ENCODE results near the gene TBC1D22A.
"Not testable (repeated sequence)": the region's sequence is repeated elsewhere in the genome, so short reads cannot be mapped to it uniquely, and the experiment has no call there.

TBC1D22A gene

DNA sequence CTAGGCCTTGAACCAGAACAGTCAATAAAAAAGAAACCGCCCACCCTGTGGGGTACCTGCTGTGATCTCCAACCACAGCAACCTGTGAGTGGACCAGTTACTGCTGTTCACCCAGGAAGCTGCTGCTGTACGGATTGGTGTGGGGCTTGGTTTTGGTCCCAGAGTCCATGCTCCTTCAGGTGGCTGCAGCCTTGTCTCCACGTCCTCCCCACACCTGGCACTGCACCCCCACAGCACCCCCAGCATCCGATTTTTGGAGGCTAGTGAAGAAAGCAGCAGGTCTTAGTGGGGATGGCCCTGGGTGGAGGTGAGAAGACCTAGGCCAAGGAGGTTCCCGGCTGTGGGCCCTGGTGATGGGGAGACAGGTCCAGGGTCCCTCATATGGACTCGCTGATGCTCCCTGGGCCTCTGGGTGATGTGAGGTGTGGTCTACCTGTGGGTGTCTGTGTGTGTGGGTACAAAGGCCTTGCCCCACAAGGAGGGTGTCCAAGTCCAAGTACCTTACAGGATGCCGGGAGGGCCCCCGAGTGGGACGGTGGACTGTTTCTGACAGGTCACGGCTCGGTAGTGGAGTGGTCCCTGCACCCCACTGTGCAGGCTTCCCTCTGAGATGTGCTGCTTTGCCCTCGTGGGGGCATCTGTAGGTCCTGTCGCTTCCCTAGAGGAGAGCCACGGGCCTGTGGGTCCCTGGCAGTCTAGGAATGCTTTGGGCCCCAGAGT, 283.4 kb downstream of the TBC1D22A start:
- no peak for DNase-seq (ENCODE audit: low read depth in 2 of 2)

DNA sequence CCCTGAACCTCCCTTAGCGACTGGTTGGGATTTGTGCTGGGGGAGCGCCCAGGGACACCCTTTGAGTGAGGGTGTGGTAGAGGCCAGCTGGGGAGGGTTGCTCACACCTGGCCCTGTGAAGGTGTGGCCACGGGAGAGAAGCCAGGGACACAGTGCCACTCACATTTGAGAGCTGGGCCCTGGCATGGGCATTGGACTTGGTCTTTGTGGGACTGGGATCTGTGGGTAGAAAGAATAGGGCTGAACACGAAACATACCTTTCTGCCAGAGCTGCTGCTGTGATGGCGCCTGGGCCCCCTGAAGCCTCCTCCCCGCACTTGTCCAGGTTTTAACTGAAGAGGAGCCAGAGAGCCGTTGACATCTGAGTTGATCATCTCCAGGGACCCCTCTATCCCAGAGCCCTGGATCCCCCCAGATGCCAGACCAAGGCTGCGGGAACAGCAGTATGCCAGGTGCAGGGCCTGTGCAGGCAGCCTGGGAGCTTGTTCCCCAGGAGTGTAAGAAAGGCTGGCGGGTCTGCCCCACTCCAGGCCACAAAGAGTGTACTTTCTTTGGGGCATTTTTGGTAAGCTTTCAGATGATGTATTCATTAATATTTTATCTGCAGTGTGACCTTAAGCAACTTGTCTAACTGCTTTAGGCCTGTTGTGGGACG, 284.1 kb downstream of the TBC1D22A start:
- DNase-seq (ENCODE audit: low read depth in 2 of 2), result no peak

DNA sequence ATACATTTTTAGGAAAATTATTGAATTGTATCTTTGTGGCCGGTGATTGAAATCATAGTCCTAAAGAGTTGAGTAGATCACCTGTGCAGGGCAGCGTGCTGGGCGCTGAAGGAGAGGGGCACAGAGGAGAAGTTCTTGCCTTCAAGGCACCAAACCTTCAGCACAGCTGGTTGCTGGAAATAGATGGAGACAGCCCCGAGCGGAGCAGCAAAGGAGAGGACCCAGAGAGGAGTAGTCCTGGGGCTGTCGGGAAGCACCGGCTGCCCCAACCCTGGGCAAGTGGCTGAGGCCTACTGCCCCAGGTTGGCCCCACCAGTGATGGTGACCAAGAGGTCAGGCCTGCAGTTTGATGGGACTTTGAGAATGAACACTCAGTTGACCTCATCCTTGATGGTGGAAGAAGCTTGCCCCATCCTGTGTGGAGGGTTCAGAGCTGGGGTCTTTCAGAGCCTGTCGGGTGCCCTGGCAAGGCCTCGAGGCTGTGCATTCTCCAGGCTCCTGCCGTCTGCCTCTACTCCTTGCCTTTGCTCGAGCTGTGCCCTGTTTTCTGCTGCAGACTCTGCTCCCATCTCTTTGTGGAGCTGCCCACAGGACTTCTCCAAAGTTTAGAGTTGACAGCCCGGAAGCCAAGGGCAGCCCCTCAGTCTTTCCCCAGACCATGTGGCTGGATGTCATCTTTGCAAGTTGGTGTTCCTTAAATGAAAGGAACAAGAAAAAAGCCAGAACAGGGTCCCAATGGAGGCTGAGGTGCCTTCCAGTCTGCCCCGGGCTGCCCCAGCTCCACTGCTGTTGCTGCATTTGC, 285.1 kb downstream of the TBC1D22A start:
- no peak for DNase-seq (ENCODE audit: low read depth in 2 of 2)

DNA sequence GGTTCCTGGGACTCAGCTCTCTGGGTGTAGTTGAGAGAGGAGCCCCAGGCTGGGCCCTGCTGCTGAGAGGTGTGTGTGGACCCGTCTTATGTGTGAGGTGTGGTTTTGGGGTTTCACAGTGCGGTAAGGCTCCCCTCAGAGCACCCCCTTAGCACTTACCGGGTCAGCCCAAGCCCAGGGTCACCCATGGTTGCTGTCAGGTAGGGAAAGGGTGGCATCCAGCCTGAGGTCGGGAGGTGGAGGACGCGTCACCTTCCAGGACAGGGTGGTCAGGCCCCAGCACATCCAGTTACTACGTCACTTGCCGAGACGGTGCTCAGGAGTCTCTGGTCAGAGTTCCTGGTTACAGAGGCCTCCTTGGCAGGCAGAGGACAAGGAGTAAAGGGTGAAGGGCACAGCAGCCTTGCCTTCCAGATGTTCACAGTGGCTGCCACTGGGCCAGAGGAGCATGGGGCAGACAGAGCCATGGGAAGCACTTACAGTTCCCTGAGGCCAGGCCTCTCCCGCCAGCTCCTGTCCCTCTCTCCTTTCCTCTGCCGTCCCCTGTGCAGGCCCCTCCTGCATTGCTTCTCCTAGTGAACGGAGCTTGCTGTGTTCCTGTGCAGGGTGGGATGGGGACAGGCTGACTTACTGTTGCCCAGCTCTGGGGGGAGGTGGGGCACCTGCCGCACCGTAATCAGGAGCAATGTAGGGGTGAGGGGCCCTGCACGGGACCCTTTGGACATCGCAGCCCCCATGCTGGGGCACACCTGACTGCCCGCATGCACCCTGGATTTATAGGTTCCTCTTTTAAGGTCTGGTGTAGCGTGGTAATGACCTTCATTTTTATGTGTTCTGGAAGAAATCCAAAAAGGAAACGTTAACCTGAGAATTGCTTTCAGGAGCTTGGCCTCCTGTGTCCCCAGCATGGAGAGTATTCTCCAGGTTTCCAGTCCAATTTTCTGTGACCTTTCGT, 285.9 kb downstream of the TBC1D22A start:
- DNase-seq (ENCODE audit: low read depth in 2 of 2), result no peak

DNA sequence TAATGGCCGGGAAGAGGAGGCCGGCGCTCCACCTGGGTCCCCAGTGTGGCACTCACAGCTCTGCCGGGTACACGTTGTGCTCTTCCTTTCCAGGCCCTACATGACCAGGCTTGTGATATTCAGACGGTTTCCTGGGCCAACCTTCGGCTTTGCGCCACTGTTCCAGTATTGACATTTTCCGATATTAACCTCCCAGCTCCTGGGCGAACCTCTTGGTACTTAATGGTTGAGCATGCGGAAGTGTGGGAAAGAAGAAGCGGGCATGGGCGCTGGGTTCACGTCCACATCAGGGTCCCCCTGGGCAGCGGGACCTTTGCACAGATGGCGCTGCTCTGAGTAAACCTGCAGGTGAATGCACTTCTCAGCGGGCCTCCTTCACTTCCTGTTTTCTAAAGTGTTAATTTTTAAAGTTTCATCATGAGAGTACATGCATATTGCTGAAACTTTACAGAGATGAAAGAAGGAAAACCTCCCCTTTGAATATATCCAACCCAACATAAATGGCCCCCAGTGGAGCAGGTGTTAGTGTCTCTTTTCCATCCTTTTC, 286.7 kb downstream of the TBC1D22A start:
- no peak for DNase-seq (ENCODE audit: low read depth in 2 of 2)

DNA sequence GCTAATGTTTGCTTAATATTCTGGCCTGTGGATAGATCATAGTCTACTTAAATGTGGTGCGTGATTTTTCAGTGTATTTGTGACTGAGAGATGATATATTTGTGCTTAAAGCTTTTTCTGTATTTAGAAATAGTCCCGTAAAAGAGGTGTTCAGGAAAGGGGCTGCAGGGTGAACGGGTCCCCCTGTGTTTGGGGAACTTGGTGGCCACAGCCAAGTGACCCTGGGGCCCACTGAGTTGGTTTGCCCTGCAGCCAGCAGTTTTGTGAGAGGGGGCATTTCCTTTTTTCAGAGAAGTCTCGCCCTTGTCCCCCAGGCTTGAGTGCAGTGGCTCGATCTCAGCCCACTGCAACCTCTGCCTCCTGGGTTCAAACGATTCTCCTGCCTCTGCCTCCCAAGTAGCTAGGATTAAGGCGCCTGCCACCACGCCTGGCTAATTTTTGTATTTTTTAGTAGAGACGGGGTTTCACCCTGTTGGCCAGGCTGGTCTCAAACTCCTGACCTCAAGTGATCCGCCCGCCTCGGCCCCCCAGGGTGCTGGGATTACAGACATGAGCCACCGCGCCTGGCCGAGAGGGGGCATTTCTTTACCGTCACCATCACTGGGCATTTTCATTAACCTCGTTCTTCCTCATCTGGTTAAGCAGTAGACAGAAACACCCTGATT, 287.4 kb downstream of the TBC1D22A start:
- not testable (repeated sequence) for DNase-seq (ENCODE audit: low read depth in 2 of 2)

DNA sequence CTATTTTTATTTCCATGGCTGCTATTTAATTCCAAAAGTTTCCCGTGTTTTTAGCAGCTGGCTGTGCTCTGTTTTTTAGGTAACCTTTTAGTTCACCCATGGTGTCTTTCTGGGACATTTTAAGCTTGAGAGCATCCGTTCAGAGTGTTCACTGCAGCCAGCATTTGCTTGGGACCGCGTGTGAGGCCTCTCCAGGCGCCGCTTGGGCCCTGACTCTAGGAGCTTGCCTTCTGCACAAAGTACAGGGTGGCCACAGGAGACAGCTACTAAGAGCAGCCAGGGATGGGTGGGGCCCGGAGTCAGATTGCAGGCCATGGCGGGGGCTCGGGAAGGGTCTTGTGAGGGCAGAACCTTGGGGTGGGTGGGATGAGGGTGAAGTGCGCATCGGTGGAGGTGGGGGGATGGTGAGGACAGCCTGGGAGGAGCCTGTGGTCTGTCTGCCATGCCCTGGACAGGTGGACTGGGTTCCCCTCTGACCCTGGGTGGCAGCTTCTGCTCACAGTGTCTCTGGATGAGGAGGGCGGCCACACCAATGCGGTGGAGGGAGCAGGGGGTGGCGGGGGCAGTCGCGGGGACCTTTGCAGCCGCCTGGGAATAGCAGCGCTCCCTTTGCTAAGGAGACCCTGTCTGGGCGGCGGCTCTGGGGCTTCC, 288.1 kb downstream of the TBC1D22A start:
- DNase-seq (ENCODE audit: low read depth in 2 of 2), result no peak

DNA sequence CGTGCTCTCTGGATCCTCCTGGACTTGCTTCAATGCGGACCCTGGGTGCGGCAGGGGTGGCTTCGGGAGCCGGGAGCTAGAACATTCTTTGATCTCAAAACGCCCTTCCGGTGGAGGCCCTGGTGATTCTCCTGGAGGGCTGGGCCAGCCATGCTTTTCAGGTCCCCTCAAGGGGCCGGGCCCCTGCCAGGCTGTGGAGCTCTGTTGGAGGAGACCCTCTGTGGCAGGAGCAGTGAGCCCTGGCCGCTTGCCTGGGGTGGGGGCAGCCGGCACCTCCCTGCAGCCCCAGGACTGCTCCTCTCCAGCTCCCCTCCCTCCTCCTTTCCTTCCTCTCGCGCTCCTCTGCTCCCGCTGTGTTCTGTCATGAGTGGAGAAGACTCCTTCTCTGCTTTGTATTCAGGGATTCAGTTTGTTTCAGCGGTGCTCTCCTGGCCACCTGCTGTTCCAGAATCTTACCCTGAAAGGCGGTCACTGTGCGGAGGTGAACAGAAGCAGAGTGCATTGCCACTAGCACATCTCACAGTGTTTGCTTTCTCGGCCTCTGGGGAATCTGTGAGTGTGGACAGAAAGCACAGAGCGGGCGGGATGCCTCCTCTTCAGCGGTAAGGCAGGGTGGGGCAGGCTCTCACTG, 289.1 kb downstream of the TBC1D22A start:
- DNase-seq (ENCODE audit: low read depth in 2 of 2), result no peak

DNA sequence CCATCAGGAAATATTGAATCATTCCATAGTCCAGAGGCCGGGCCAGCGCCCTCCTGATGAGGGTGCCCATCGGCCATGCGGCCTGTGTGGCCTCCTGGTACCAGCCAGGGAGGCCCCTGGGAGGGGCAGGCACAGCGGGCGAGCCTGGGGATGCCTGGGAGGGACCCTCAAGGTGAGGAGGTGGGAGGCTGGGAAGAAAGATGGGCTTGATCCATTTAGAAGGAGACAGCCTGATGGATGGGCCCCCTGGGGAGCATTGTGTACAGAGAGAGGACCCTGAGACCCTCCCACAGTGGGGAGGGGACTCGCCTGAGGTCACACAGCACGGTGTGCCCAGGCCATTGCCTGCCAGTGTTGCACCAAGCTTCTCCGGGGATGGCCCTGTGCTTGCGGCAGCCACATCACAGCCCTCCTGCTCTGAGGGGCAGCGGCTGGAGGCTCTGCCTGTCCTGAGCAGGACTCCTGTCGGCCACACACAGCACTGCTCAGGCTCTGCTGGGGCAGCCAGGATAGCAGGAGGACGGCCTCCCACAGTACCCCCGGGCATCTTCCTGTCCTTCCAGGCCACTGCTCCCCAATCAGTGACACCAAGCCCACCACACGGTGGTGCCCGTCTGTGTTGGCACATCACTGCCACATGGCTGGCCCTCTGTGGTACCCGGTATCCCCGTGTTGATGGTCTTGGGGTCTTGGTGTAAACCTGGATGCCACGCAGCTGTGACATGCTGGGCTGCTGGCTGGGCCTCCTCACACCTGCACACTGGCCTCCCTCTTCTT, 290.0 kb downstream of the TBC1D22A start:
- DNase-seq (ENCODE audit: low read depth in 2 of 2), result no peak

DNA sequence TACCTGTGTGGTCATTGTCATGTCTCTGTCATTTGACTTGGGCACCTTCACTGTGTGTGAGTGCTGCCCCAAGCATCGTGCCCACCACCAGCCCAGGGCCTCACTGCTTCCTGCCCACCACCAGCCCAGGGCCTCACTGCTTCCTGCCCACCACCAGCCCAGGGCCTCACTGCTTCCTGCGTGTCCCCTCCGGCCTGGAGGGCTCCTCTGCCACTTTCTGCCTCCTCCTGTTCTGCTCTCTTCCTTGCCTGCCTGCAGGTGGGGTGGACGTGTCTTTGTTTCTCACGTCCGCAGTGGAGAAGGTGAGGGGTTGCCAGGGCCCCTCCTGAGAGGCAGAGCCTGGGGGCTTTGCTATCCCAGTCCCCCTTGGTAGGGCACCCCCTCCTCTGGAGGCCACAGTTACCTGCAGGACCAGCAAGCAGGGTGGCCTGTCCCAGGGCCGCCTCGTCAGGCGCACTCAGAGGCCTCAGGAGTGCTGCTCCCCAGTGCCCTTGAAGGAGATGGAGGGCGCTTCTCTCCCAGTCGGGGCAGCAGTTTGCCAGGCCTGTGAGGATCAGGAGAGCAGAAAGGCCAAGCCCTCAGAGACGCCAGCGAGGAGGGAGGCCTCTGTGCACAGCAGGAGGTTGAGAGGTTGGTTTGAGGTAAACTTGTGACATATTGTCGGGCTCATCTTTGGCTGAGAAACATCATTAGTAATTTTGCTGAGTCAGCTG, 290.7 kb downstream of the TBC1D22A start:
- DNase-seq (ENCODE audit: low read depth in 2 of 2), result no peak

DNA sequence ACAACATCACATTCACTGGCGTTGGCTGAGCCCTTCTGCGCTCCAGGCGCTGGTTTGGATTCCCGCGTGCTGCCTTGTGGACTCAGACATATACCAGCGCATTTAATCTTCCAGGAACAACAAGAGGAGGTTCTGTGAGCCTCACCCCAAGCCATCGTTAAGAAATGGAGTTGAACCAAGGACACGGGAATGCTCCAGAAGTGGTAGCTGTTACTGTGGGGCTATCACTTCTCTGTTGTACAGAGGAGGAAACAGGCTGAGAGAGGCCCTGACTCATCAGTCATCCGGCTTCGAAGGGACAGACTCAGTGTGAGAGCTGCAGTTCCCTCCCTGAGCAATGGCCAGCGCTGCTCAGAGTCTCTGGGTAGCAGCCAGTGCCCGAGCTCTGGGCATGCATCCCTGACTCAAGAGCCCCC, 291.3 kb downstream of the TBC1D22A start:
- DNase-seq (ENCODE audit: low read depth in 2 of 2), result no peak

DNA sequence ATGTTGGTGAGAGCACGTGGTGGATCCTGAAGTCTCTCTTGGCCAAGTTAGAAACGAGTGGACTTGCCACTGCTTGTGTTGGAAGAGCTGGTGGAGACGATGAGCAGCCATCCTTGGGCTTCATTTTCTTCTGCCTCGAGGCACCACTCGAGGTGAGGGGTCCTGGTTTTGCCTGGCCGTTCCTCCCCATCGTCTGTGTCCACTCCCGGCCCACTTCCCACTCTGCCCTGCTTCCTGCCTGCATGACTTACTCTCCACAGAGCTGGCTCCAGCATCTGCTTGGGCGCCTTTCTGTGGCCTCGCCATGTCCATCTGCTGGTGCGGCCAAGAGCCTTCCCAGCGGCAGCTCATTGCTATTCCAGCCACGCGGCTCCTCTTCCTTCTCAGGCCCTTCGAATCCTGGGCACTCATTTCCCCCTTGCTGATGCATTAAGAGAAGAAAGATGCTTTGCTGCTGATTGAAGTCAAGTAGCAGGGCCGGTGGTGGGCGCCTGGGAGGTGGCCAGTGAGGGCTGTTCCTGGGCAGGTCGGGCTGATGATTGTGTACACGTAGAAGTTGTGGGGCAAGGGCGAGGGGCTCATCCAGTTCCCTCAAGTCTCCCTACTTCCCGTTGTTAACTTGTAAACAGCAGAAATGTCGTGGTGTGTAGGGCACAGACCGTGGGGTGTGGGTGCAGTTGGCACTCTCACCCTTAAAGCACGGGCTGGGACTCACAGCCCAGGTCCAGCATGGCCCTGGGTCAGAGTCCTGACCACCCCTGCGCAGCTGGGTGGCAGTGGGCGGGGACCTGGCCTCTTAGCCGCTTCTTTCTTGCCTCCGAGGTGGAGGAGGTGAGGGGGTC, 292.0 kb downstream of the TBC1D22A start:
- DNase-seq (ENCODE audit: low read depth in 2 of 2), result no peak

DNA sequence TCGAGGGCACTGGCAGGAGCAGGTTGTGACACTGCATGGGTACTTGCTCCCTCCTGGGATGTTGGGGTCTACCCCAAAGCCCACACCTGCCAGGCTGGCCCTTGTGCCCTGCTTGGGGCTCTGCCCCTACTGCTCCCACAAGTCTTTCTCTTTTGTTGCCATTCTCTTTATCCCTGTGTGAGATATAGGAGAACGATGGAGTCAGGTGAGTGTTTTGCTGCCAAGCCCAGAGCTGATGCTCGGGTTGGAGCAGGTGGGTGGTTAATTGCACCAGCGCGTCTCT, 292.6 kb downstream of the TBC1D22A start:
- DNase-seq (ENCODE audit: low read depth in 2 of 2), result no peak

DNA sequence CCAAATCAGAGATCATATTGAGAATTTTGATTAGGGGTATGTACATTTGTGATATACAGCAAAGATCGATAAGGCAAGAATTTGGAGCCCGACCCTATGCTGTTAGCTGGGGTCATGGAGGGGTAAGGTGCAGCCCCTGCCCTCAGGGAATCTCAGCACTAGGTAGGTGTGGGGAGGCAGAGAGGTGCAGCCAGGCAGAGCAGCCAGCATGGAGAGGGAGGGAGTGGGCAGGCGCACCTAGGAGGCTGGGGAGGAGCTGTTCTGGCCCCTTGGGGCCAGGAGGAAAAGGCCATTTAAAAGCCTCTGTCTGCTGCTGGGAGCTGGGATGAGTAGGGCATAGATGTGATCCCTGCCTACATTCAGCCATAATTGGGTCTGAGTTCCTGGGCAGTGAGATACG, 293.0 kb downstream of the TBC1D22A start:
- no peak for DNase-seq (ENCODE audit: low read depth in 2 of 2)

DNA sequence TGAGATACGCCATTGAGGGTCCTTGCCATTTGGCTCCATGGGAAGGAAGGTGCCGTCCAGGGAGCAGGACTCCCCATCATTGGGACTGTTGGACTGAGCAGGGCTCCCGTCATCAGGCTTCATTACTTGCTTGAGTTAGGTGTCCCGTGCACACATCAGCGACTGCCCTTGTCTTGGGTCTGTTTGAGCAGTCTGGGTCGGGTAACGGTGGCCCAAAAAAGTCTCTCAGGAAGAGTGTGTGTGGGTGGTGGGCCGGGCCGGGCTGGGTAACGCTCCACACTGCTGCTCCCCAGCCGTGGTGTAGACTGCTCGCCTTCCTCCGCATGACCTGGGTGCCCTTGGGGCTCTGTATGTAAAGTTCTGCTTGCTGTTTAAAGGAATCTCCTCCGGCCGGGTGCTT, 293.5 kb downstream of the TBC1D22A start:
- DNase-seq (ENCODE audit: low read depth in 2 of 2), result no peak

DNA sequence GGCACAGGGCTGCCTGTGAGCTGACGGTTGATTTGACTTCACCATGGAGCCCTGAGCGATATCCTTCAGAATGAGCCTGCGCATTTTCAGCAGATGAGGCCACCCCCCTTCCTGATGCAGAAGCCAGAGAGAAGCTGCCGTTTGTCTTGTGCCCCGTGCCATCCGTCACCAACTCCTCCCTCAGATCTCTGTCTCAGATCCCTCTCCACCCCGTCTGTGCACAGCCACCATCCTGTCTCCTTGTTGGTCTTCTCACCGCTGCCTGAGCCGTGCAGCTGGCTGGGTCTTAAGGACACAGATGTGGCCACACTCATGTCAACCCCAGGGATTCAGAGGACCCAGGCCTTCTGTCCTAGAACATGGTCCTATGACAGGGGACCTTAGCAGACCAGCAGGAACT, 293.9 kb downstream of the TBC1D22A start:
- no peak for DNase-seq (ENCODE audit: low read depth in 2 of 2)

DNA sequence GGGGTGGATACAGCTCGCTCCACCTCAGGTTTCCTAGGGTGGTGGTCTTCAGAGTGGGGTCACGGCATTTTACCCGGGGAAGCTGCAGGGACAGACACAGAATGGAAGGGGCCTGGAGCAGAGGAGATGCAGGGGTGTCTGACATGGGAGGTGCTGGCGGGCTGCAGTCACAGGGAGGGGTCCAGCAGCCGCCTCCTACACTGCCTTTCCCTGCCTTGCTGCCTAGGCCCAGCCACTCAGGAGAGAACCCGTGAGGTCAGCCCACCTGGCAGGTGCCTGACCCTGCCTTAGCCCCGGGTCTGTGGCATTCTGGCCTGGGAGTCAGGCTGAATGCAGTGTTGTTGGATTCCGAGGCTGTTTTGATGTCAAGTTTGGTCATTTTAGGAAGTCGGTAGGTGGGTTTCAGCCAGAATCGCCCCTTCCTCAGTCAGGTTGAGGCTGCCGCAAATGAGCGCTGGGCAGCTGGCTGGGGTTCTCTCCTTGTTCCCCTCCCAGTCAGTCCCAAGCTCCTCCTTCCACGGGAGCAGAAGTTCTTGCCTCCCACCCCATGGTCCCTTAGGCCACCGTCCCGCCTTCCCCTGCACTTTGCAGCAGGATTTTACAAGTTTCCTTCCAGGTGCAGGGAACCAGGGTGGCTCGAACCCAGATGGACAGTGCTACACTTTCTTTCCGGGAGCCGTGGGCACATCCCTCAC, 294.5 kb downstream of the TBC1D22A start:
- DNase-seq (ENCODE audit: low read depth in 2 of 2), result no peak

Data from stimulated activated CD4-positive, alpha-beta T cell treated with anti-CD3 and anti-CD28 coated beads, Interleukin-15, amount 100 ng/mL, for 48 hours (primary cell).